ENCODE results near the gene NDUFB6. TPM values are rescaled to one million over a fixed set of nuclear protein-coding genes. Genes with fewer than 3 reads are reported as not detected.

Gene NDUFB6
- total RNA-seq, 6 experiments from 2014 or later = 28.9 to 39.9 (median 36.2) TPM

- ATAC-seq (no peak), DNase-seq (no peak)
- intact Hi-C loops (cut with DNase I) = loop anchor here (5.0 kb wide), 1 partner anchor 198 kb away; no protein-coding TSS in a partner anchor
- no peak for TF ChIP-seq POLR2A (IDR thresholded peaks at IDR 0.05)
- no peaks in the 10 kb centered on the region for H3K36me3 ChIP-seq
- peaks cover 0 to 17% (median 4%) of the 10 kb centered on the region in 4 donors for H3K4me1 ChIP-seq
- no peak overlapping the region for H3K27ac ChIP-seq
- H3K9me3 ChIP-seq = no peaks in the 10 kb centered on the region
- H3K27me3 ChIP-seq = no peaks in the 10 kb centered on the region
- WGBS (ENCODE audit: insufficient coverage, low coverage, low lambda C conversion rate, missing lambda C conversion rate) = 38% methylated on average over 1 of the region's 1 CpG
- H3K4me3 ChIP-seq = no peak overlapping the region
These were observed 1.9 kb upstream of the NDUFB6 start for GRCh38 chr9:32574858-32575257.

GRCh38 chr9:32573821-32574220 is 862 bp upstream of the NDUFB6 start:
- intact Hi-C loops (cut with DNase I) = loop anchor here in 1 of 2 donors (5.0 kb wide), 1 partner anchor 197 kb away; no protein-coding TSS in a partner anchor
- peak overlapping the region in 1 of 3 donors; percentile 86 for H3K27ac ChIP-seq

GRCh38 chr9:32571969-32572899 is 725 bp downstream of the NDUFB6 start:
- Histone ChIP-seq H3K27ac (peak overlapping the region; percentile 84 to 86 (median 84)), H3K4me1 (peaks cover 0 to 17% (median 4%) of the 10 kb centered on the region in 4 donors), H3K9me3 (no peaks in the 10 kb centered on the region), H3K36me3 (peaks cover 0 to 9% (median 0%) of the 10 kb centered on the region in 4 donors), H3K4me3 (peak overlapping the region; percentile 67 to 95 (median 86)), H3K27me3 (no peaks in the 10 kb centered on the region)
- DNase-seq (peak in 1 of 3 donors; percentile 49), ATAC-seq (peak; percentile 78 to 92 (median 86))
- under 1% methylated on average over 16 of the region's 17 CpGs for WGBS (ENCODE audit: insufficient coverage, low coverage, low lambda C conversion rate, missing lambda C conversion rate)
- peak; percentile 55 to 62 (median 56) for TF ChIP-seq CTCF (IDR thresholded peaks at IDR 0.05)
- no peak for TF ChIP-seq POLR2A (IDR thresholded peaks at IDR 0.05)
- intact Hi-C loops (cut with DNase I) = loop anchor here in 1 of 2 donors (5.0 kb wide), 1 partner anchor 195 kb away; no protein-coding TSS in a partner anchor

More at GRCh38 chr9:32573821-32574220, 862 bp upstream of the NDUFB6 start:
- Histone ChIP-seq H3K4me3 (no peak overlapping the region), H3K9me3 (no peaks in the 10 kb centered on the region), H3K36me3 (no peaks in the 10 kb centered on the region), H3K27me3 (no peaks in the 10 kb centered on the region), H3K4me1 (peaks cover 0 to 17% (median 4%) of the 10 kb centered on the region in 4 donors)
- 83% methylated on average over 7 of the region's 7 CpGs for WGBS (ENCODE audit: insufficient coverage, low coverage, low lambda C conversion rate, missing lambda C conversion rate)
- TF ChIP-seq CTCF (IDR thresholded peaks at IDR 0.05) (no peak), POLR2A (IDR thresholded peaks at IDR 0.05) (no peak)
- DNase-seq (no peak), ATAC-seq (no peak)

GRCh38 chr9:32570262-32570661 is 2.7 kb downstream of the NDUFB6 start:
- 89% methylated on average over 4 of the region's 4 CpGs for WGBS (ENCODE audit: insufficient coverage, low coverage, low lambda C conversion rate, missing lambda C conversion rate)
- H3K27me3 ChIP-seq = no peaks in the 10 kb centered on the region

More at GRCh38 chr9:32570262-32570661, 2.7 kb downstream of the NDUFB6 start:
- H3K9me3 ChIP-seq = no peaks in the 10 kb centered on the region
- H3K4me1 ChIP-seq = peaks cover 0 to 17% (median 4%) of the 10 kb centered on the region in 4 donors
- intact Hi-C loops (cut with DNase I) = loop anchor here in 1 of 2 donors (5.0 kb wide), 1 partner anchor 193 kb away; no protein-coding TSS in a partner anchor
- no peak overlapping the region for H3K27ac ChIP-seq
- ATAC-seq = no peak
- DNase-seq = no peak
- H3K4me3 ChIP-seq = no peak overlapping the region
- TF ChIP-seq CTCF (IDR thresholded peaks at IDR 0.05) (no peak), POLR2A (IDR thresholded peaks at IDR 0.05) (no peak)
- peaks cover 0 to 23% (median 5%) of the 10 kb centered on the region in 4 donors for H3K36me3 ChIP-seq
